ES-I3 (cell line): ENCODE results near the gene CMIP.

Experiments used
- H3K36me3 ChIP-seq: 2 replicates; pipeline ENCODE4 v1.6.1; 2013; ENCODE audit warnings: mild to moderate bottlenecking, low read length, control low read depth, moderate library complexity; ENCODE audit not compliant: insufficient read depth
- H3K4me1 ChIP-seq: 2 replicates; pipeline ENCODE4 v1.6.1; 2013; ENCODE audit warnings: mild to moderate bottlenecking, control low read depth, low read length; ENCODE audit not compliant: insufficient read depth
- H3K9ac ChIP-seq: 2 replicates; pipeline ENCODE4 v1.6.1; 2013; ENCODE audit warnings: low read depth, mild to moderate bottlenecking, low read length, moderate library complexity
- H3K9me3 ChIP-seq: 2 replicates; pipeline ENCODE4 v1.6.1; 2013; ENCODE audit warnings: mild to moderate bottlenecking, low read length, moderate library complexity; ENCODE audit not compliant: control insufficient read depth, insufficient read depth

The CMIP gene

GRCh38 chr16:81604960-81605383 lies 160.4 kb downstream of the CMIP start:
- Histone ChIP-seq H3K9ac (no peak overlapping the region), H3K36me3 (0 out of 2 replicates have a peak, but pooled peaks cover 3% of the 10 kb centered on the region), H3K9me3 (no peaks in the 10 kb centered on the region), H3K4me1 (peaks cover 6% of the 10 kb centered on the region; the same call in 1 of the 2 replicates)

- no peaks in the 10 kb centered on the region for H3K9me3 ChIP-seq
- no peaks in the 10 kb centered on the region for H3K4me1 ChIP-seq
- 0 out of 2 replicates have a peak, but pooled peaks cover 3% of the 10 kb centered on the region for H3K36me3 ChIP-seq
- no peak overlapping the region for H3K9ac ChIP-seq
Observed at GRCh38 chr16:81606039-81606438, 161.4 kb downstream of the CMIP start.

DNA sequence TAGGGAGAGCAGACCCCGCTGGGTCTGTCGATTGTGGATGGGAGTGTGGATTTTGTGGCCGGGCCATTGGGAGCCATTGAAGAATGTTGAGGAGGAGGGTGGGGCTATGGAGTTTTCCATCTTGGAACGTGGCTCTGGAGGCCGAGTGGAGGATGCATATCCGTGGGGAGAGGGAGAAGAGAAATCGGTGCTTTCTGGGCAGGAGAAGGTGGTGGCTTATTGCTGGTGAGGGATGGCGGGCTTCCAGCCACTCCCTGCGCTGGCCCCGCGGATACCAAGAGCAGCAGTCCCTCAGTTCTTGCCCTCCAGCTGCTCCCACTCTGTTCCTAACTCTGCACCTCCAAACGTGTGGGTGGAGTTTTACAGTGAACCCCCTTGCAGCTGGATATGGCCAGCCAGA lies 162.4 kb downstream of the CMIP start:
- 0 out of 2 replicates have a peak, but pooled peaks cover 3% of the 10 kb centered on the region for H3K36me3 ChIP-seq
- no peak overlapping the region for H3K9ac ChIP-seq
- no peaks in the 10 kb centered on the region for H3K4me1 ChIP-seq
- no peaks in the 10 kb centered on the region for H3K9me3 ChIP-seq

- Histone ChIP-seq H3K36me3 (0 out of 2 replicates have a peak, but pooled peaks cover 3% of the 10 kb centered on the region), H3K4me1 (no peaks in the 10 kb centered on the region), H3K9ac (no peak overlapping the region)
Observed at GRCh38 chr16:81607805-81608522, 163.4 kb downstream of the CMIP start.

DNA sequence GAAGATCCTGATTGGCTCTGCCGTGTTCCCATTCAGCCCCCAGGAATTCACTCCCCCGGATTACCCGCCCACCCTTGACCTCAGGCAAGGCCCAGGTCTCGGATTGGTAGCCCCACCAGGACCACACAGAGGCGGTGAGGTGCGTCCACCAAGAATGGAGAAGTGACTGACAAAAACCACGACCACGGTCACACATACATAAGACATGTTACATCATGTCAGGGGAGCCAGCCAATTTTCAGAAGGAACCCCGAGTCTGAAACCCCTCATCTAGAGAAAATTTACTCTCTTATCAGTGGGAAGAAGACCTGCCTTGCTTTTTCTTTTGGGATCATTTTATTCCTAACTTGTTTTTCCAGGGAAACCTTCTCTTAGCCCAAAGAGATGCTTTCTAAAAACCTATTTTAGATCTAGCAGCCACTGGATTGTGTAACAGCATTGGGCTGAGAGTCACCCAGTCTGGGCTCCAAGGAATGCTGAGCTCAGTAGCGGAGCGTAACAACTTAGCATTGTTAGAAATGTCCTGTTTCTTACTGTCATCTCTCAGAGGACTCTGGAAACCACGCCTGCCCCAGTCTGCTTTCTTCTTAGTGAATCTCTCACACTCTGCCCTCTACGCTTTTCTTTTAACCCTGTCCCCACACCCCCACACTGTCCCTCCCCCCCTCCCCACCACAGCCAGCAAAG lies 164.1 kb downstream of the CMIP start:
- Histone ChIP-seq H3K36me3 (0 out of 2 replicates have a peak, but pooled peaks cover under 1% of the 10 kb centered on the region), H3K9ac (no peak overlapping the region), H3K9me3 (no peaks in the 10 kb centered on the region), H3K4me1 (no peaks in the 10 kb centered on the region)

More at GRCh38 chr16:81607805-81608522, 163.4 kb downstream of the CMIP start:
- no peaks in the 10 kb centered on the region for H3K9me3 ChIP-seq

DNA sequence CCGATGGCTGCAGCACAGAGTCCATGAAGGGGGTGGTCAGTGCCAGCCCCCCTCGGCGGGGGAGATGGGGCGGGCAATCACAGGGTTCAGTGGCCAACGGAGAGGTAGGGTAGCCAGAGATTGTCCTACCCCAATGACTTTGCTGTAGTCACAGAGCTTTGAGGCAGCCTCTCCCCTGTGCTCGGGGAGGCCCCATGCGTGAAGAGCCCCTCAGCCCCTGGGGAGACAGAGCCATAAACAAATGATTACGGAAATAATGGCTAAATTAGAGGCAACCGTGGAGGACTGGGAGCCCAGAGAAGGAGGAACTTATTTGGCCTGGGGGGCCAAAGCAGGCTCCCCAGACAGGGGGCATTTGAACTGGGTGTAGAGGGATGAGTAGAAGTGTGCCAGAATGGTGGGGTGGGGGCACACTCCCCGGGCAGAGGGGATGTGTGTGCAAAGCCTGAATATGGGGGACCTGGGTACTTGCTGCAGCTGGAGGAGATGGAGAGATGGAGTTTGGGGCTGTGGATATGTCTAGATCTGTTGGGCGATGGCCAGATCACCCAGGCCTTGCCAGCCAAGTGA lies 164.8 kb downstream of the CMIP start:
- no peak overlapping the region for H3K9ac ChIP-seq
- no peaks in the 10 kb centered on the region for H3K9me3 ChIP-seq
- H3K36me3 ChIP-seq, result no peaks in the 10 kb centered on the region
- H3K4me1 ChIP-seq, result no peaks in the 10 kb centered on the region

- Histone ChIP-seq H3K36me3 (no peaks in the 10 kb centered on the region), H3K9me3 (no peaks in the 10 kb centered on the region), H3K9ac (no peak overlapping the region), H3K4me1 (no peaks in the 10 kb centered on the region)
Observed at GRCh38 chr16:81610144-81610842, 165.7 kb downstream of the CMIP start.

DNA sequence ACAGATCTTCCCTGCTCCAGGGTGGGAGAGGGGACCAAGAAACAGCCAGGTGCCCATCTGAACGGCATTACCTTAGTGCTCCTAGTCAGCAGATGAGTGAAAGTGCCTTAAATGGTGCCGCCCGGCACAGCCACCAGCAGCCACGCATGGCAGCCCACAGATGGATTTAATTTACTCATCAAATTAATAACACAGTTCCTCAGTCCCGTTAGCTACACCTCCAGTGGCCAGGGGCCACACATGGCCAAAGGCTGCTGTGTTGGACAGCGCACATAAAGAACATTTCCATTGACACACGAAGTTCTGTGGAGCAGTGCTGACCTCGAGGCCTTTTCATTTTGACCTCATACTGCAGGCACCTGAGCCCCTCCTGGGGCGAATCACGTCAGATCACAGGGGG lies 166.3 kb downstream of the CMIP start:
- H3K9me3 ChIP-seq, result no peaks in the 10 kb centered on the region
- no peak overlapping the region for H3K9ac ChIP-seq
- no peaks in the 10 kb centered on the region for H3K36me3 ChIP-seq
- no peaks in the 10 kb centered on the region for H3K4me1 ChIP-seq

DNA sequence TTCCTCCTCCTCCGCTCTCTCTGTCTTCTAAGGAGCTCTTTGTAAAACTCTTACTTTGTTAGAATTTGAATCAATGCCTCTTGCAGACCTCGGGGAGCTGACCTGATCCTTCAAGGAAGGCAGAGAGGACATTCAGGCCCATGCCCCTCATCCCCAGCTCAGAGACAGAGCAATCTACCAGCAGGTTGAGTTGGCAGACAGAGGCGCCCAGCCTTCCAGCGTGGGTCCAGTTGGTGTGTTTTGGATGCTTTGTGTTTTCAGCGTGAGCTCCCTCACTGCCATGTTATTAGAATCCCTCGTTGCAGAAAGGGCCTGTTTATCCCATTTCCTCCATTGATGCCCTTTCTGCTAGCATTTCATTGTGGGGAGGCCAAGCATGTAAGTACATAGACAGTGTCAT lies 167.1 kb downstream of the CMIP start:
- Histone ChIP-seq H3K9ac (no peak overlapping the region), H3K9me3 (no peaks in the 10 kb centered on the region), H3K4me1 (no peaks in the 10 kb centered on the region; the same call in 1 of the 2 replicates), H3K36me3 (no peaks in the 10 kb centered on the region)

- no peaks in the 10 kb centered on the region for H3K9me3 ChIP-seq
- no peak overlapping the region for H3K9ac ChIP-seq
- H3K4me1 ChIP-seq, result no peaks in the 10 kb centered on the region; the same call in 1 of the 2 replicates
- no peaks in the 10 kb centered on the region for H3K36me3 ChIP-seq
Observed at GRCh38 chr16:81612351-81613163, 167.9 kb downstream of the CMIP start.

DNA sequence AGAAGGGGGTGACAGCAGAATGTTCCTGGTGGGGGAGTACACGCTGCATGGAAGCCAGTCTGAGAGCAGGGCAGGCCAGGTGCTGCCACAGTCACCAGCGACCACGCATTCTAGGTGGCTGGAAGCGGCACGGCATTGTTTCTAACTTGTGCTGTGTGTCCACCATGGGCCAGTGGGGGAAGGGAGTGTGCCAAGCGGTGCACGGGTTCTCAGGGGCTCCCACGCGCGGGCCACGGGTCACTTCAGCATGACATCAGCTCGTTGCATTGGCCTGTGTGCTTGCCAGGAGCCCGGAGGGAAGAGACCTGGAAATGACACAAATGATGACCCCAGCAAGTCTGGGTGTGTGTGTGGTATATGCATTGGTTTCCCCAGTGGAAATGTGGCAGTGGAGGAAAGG lies 169.6 kb downstream of the CMIP start:
- H3K36me3 ChIP-seq, result 0 out of 2 replicates have a peak, but pooled peaks cover 5% of the 10 kb centered on the region
- H3K9me3 ChIP-seq, result no peaks in the 10 kb centered on the region
- no peaks in the 10 kb centered on the region; the same call in 1 of the 2 replicates for H3K4me1 ChIP-seq
- H3K9ac ChIP-seq, result no peak overlapping the region

- no peak overlapping the region for H3K9ac ChIP-seq
- no peaks in the 10 kb centered on the region for H3K9me3 ChIP-seq
- H3K36me3 ChIP-seq, result peaks cover 5% of the 10 kb centered on the region; the same call in 1 of the 2 replicates
- no peaks in the 10 kb centered on the region; the same call in 1 of the 2 replicates for H3K4me1 ChIP-seq
Observed at GRCh38 chr16:81614654-81615359, 170.2 kb downstream of the CMIP start.

- H3K36me3 ChIP-seq, result peaks cover 5% of the 10 kb centered on the region; the same call in 1 of the 2 replicates
- H3K4me1 ChIP-seq, result no peaks in the 10 kb centered on the region; the same call in 1 of the 2 replicates
- H3K9ac ChIP-seq, result no peak overlapping the region
- no peaks in the 10 kb centered on the region for H3K9me3 ChIP-seq
Observed at GRCh38 chr16:81615411-81615810, 170.8 kb downstream of the CMIP start.
